ENCODE data around the gene CSGALNACT2. TPM values are rescaled to one million over a fixed set of nuclear protein-coding genes. Genes with fewer than 3 reads are reported as not detected.

Gene CSGALNACT2
- total RNA-seq, 1 donor from 2014 or later = 38.7 TPM

GRCh38 chr10:43226441-43226840, 88.2 kb downstream of the CSGALNACT2 start:
- H3K27me3 Mint-ChIP-seq (ENCODE audit: low read depth) = peaks cover 61% of the 10 kb centered on the region
- H3K27ac Mint-ChIP-seq (ENCODE audit: unreplicated experiment) = no peak overlapping the region
- no peaks in the 10 kb centered on the region for H3K9me3 Mint-ChIP-seq (ENCODE audit: low read depth)
- H3K4me3 Mint-ChIP-seq (ENCODE audit: unreplicated experiment) = no peak overlapping the region
- no peak for TF ChIP-seq CTCF (IDR thresholded peaks at IDR 0.05)
- H3K36me3 Mint-ChIP-seq (ENCODE audit: low read depth) = no peaks in the 10 kb centered on the region
- H3K4me1 Mint-ChIP-seq (ENCODE audit: low read depth) = peaks cover 6% of the 10 kb centered on the region
- DNase-seq (ENCODE audit: low spot score) = peak; percentile 72

GRCh38 chr10:43226851-43227845, 88.9 kb downstream of the CSGALNACT2 start:
- Mint-ChIP-seq H3K27me3 (ENCODE audit: low read depth) (peaks cover 64% of the 10 kb centered on the region), H3K36me3 (ENCODE audit: low read depth) (no peaks in the 10 kb centered on the region), H3K27ac (ENCODE audit: unreplicated experiment) (no peak overlapping the region), H3K9me3 (ENCODE audit: low read depth) (no peaks in the 10 kb centered on the region), H3K4me3 (ENCODE audit: unreplicated experiment) (no peak overlapping the region), H3K4me1 (ENCODE audit: low read depth) (peaks cover 6% of the 10 kb centered on the region)
- DNase-seq (ENCODE audit: low spot score) = peak; percentile 81
- no peak for TF ChIP-seq CTCF (IDR thresholded peaks at IDR 0.05)

GRCh38 chr10:43227911-43228782, 89.9 kb downstream of the CSGALNACT2 start:
- Mint-ChIP-seq H3K36me3 (ENCODE audit: low read depth) (no peaks in the 10 kb centered on the region), H3K27me3 (ENCODE audit: low read depth) (peaks cover 60% of the 10 kb centered on the region), H3K4me1 (ENCODE audit: low read depth) (peaks cover 6% of the 10 kb centered on the region), H3K27ac (ENCODE audit: unreplicated experiment) (no peak overlapping the region), H3K9me3 (ENCODE audit: low read depth) (no peaks in the 10 kb centered on the region), H3K4me3 (ENCODE audit: unreplicated experiment) (no peak overlapping the region)
- TF ChIP-seq CTCF (IDR thresholded peaks at IDR 0.05) = no peak
- peak; percentile 87 for DNase-seq (ENCODE audit: low spot score)

- no peaks in the 10 kb centered on the region for H3K9me3 Mint-ChIP-seq (ENCODE audit: low read depth)
- peaks cover 61% of the 10 kb centered on the region for H3K27me3 Mint-ChIP-seq (ENCODE audit: low read depth)
- peaks cover 6% of the 10 kb centered on the region for H3K4me1 Mint-ChIP-seq (ENCODE audit: low read depth)
- H3K36me3 Mint-ChIP-seq (ENCODE audit: low read depth) = no peaks in the 10 kb centered on the region
- peak; percentile 67 for DNase-seq (ENCODE audit: low spot score)
- no peak overlapping the region for H3K27ac Mint-ChIP-seq (ENCODE audit: unreplicated experiment)
- no peak for TF ChIP-seq CTCF (IDR thresholded peaks at IDR 0.05)
- peak overlapping the region; percentile 54 for H3K4me3 Mint-ChIP-seq (ENCODE audit: unreplicated experiment)
Observed at GRCh38 chr10:43228783-43229207, 90.5 kb downstream of the CSGALNACT2 start.
